Transverse colon (tissue), 3 donors: ENCODE measurements around the gene OXTR.

Source experiments
- POLR2A ChIP-seq: fragments of 450-650 bp; IDR thresholded peaks from one replicate; pipeline ENCODE4 v1.6.1; 2016; ENCODE audit warnings: antibody characterized with exemption, mild to moderate bottlenecking, moderate library complexity
- POLR2AphosphoS5 ChIP-seq, 3 donors: sonication (generic); formaldehyde crosslinking; IDR thresholded peaks; one replicate each; pipeline ENCODE4 v1.6.1; 2016; ENCODE audit warnings: antibody characterized with exemption in 3 of 3

DNA sequence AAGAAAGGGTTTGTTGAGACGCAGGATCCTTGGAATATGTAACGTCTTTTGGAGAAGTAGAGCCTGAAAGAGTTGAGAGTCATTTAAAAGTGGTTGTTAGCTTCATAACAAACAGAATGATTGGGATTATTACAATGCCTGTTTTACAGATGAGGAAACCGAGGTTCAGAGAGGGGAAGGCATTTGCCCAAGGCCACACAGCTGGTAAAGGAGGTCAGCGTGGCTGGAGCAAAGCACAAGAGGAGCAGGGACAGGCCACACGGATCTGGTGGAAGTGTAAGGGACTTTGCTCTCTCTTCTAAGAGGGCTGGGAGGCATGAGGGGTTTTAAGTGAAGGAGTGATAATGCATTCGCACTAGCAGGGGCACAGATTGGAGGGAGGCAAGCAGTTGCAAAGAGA is 6.2 kb upstream of the OXTR start:
- TF ChIP-seq POLR2AphosphoS5 (IDR thresholded peaks at IDR 0.05) (no peak), POLR2A (no peak)
